Spinal cord (tissue), 10 donors: ENCODE measurements around the gene SCFD2. TPM values are rescaled to one million over a fixed set of nuclear protein-coding genes. Genes with fewer than 3 reads are reported as not detected.
A peak's percentile ranks its signal among the peaks of the same experiment; 100 is the strongest.

Experiments used
- DNase-seq, 6 donors: peaks; one replicate each; pipeline versions ENCODE4 v3.0.0 to v3.0.0-alpha.2; 2013 to 2015; ENCODE audit warnings: low spot score in 6 of 6, low read depth in 4 of 6
- H3K27ac ChIP-seq: one replicate; pipeline ENCODE4 v1.5.1; 2013; ENCODE audit warnings: low read depth, low read length, control low read depth
- H3K27me3 ChIP-seq: one replicate; pipeline ENCODE4 v1.6.1; 2013; ENCODE audit warnings: low read length; ENCODE audit not compliant: control insufficient read depth, insufficient read depth
- H3K36me3 ChIP-seq: one replicate; pipeline ENCODE4 v1.6.1; 2013; ENCODE audit warnings: low read length; ENCODE audit not compliant: control insufficient read depth, insufficient read depth
- H3K4me1 ChIP-seq: one replicate; pipeline ENCODE4 v1.6.1; 2013; ENCODE audit warnings: low read length; ENCODE audit not compliant: control insufficient read depth, insufficient read depth
- H3K4me3 ChIP-seq: one replicate; pipeline ENCODE4 v1.5.1; 2013; ENCODE audit warnings: low read depth, low read length, control low read depth
- H3K9me3 ChIP-seq: one replicate; pipeline ENCODE4 v1.6.1; 2013; ENCODE audit warnings: low read length; ENCODE audit not compliant: control insufficient read depth, insufficient read depth
- WGBS: methylation state at CpG from one replicate; pipeline ENCODE4 v1.1.5; 2013; ENCODE audit warnings: missing lambda C conversion rate; ENCODE audit not compliant: insufficient coverage; 5-methylcytosine and 5-hydroxymethylcytosine counted together
- polyA plus RNA-seq, 2 donors: library from polyadenylated mRNA; unstranded; fragments of 120-200 nt; gene quantifications; one replicate each; pipeline ENCODE4 v1.2.1, GENCODE V29; 2013; ENCODE audit not compliant: insufficient read length in 2 of 2
- total RNA-seq, 2 donors: library from RNA; depleted of rRNA in 1 of 2; stranded (reverse); fragments of 120-200 nt in 1 of 2; fragments of >200 nt in 1 of 2; gene quantifications; one replicate each; pipeline versions ENCODE4 v1.2.3 to v1.2.4, GENCODE V29; 2013 to 2014
- donor health status: healthy.

SCFD2 gene
- total and polyA plus RNA-seq, 4 donors: 15.6 to 19.5 (median 17.7) TPM

DNA sequence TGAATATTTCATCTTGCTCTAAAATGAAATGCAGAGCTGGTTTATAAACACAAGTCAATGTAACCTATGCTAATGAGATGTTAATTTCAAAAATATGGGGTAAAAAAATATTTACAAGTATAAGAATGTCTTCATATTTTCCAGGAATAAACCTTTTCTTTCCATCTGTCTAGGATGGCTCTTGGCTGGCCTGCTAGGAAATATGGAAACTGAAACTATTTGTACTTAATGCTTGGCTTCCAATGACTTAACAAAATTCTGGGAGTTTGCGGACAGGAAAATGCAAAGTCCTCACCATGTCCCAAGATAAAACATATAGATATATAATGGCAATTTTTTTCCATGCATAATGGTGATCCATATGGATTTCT, 168.1 kb downstream of the SCFD2 start:
- no peaks in the 10 kb centered on the region for H3K27me3 ChIP-seq
- H3K9me3 ChIP-seq: no peaks in the 10 kb centered on the region
- no peak overlapping the region for H3K4me3 ChIP-seq
- H3K36me3 ChIP-seq: no peaks in the 10 kb centered on the region
- no peak overlapping the region for H3K27ac ChIP-seq
- DNase-seq: no peak
- WGBS: no CpG with 5 or more reads among the region's 1 CpG
- no peaks in the 10 kb centered on the region for H3K4me1 ChIP-seq

DNA sequence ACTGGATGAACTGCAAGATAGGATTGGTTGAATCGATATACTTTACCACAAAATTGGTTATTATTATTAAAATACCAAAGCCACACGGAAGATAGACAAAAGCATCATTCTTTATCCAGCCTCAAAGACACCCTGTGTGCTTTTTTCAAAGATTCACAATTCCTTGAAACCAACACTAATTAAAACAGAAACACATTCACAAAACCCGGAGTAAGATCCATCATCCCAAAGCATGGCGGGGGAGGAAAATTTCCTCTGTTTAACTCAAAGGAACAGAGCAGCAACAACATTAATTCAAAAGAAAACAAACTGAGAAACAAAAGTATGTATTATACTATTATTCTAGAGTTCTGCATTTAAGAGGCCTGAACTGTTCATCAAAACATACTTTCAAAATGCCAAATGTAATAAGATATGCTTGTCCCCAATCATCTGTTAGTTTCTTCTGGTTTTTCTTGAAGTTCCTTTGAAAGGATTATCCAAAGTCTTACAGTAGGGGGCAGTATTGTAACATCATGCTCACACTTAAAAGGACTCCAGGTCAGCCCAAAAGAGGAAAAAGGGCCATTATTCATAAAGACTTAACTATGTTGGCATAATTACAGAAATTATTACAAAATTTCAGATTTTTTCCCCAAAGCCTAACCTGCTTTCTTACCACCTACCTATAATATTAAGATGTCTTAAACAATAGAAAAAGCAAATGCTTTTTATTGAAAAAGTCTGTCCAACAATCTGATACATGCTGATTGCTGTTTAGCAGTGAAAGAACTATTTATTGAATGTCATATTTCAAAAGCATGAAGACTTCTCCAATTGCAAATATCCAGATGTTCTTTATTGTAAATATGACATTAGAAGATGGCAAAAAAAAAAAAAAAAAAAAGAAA, 168.7 kb downstream of the SCFD2 start:
- Histone ChIP-seq H3K27ac (peak overlapping the region; percentile 33), H3K4me1 (no peaks in the 10 kb centered on the region), H3K4me3 (no peak overlapping the region), H3K9me3 (no peaks in the 10 kb centered on the region), H3K27me3 (no peaks in the 10 kb centered on the region), H3K36me3 (no peaks in the 10 kb centered on the region)
- DNase-seq: peak in 5 of 6 donors; percentile 64 to 91 (median 71)
- WGBS: no CpG with 5 or more reads among the region's 4 CpGs

DNA sequence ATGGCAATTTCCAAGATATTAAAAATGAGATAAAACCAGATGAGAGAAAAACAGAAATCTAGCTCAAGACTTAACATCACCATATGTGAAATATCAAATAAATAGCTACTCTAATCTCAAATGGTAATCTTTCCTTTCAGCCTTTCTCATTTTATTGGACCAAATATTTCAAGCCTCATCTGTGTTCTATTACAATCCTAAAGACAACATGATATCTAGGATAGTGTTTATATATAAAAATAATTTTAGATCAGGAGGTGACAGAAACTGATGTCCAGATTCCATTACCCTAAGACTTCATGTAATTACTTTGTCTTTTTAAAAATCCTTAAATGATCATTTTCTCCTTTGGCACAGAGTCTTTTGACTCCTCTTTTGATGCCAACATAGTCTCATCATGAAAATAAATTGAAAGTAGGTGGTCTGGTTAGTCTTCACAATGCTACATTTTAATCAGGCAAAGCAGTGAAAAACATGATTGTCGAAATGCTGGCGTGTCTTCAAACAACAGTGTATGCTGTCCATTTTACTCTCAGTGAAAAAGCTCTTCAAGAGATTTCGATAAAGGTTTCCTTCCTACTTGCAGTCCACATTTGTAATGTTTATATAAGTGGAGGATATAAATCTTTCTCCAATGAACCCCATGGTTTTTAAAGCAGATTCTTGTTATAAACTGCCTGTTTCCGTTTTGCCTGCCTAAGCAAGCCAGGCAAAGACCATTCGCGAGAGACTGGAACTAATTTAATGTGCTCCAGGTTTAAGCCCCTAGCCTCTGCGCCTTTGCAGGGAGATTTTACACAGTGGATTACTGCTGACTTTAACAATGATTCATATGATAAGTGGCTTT, 169.8 kb downstream of the SCFD2 start:
- no peak overlapping the region for H3K4me3 ChIP-seq
- no peaks in the 10 kb centered on the region for H3K27me3 ChIP-seq
- 19% methylated on average over 3 of the region's 7 CpGs for WGBS
- peak in 2 of 6 donors; percentile 51 to 65 for DNase-seq
- H3K27ac ChIP-seq: no peak overlapping the region
- no peaks in the 10 kb centered on the region for H3K9me3 ChIP-seq
- no peaks in the 10 kb centered on the region for H3K4me1 ChIP-seq
- H3K36me3 ChIP-seq: no peaks in the 10 kb centered on the region

DNA sequence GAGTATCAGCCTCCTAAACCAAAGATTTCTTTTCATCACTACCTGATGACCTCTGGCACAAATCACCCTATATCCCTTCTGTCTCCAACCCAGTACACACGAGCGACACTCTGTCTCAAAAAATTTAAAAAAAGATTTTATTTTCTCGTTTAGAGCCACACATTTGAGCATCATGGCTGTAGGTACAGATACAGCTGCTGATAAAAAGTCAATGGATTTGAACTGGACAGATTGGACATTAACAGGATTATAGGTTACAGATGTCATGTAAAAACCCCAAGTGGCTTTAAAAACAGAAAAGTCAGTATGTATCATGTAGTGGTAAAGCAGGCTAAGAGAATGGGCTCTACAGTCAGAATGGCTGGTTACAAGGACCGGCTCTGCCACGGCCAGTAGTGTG, 171.1 kb downstream of the SCFD2 start:
- WGBS: 95% methylated on average over 3 of the region's 5 CpGs

DNA sequence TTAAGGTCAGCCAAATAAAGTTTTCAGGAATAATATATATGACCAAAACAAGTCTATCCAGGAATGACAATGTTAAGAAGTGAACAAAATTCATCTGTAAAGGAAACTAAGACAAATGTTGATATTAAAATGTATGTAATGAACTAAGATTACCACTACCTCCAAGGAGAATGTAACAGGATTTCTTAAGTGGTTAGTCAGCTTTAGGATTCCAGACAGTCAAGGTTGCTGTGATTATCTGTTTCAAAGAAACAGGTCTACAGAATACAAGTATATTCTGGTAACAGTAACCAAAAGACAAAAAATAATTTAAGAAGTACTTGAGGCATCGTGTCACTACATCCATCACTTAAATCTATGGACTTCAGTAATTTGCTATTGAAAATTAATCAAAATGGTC, 172.8 kb downstream of the SCFD2 start:
- Histone ChIP-seq H3K27me3 (no peaks in the 10 kb centered on the region), H3K9me3 (no peaks in the 10 kb centered on the region), H3K27ac (no peak overlapping the region), H3K4me1 (no peaks in the 10 kb centered on the region), H3K36me3 (no peaks in the 10 kb centered on the region), H3K4me3 (no peak overlapping the region)
- no peak for DNase-seq
- no CpG with 5 or more reads among the region's 1 CpG for WGBS

More for the DNA sequence above, 171.1 kb downstream of the SCFD2 start:
- Histone ChIP-seq H3K4me3 (no peak overlapping the region), H3K9me3 (no peaks in the 10 kb centered on the region), H3K27ac (no peak overlapping the region), H3K36me3 (no peaks in the 10 kb centered on the region), H3K27me3 (no peaks in the 10 kb centered on the region), H3K4me1 (no peaks in the 10 kb centered on the region)
- no peak for DNase-seq

DNA sequence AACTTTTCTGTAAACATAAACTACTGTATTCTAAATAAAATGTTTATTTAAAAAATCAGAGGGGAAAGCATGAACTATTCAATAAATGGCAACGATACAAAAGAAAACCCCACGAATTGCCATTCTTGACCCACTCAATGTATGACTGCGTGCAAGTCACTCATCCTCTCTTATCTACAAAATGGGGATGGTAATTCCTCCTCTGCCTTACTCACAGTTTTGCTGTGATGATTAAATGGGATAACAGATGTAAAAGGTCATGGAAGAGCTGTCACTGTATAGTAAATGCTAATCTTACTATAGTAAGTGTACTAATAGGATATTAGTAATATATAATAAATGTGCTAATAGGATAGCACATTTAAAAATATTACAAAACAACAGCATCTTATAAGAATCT, 173.4 kb downstream of the SCFD2 start:
- Histone ChIP-seq H3K27me3 (no peaks in the 10 kb centered on the region), H3K36me3 (no peaks in the 10 kb centered on the region), H3K4me1 (no peaks in the 10 kb centered on the region), H3K9me3 (no peaks in the 10 kb centered on the region), H3K27ac (no peak overlapping the region), H3K4me3 (no peak overlapping the region)
- no CpG with 5 or more reads among the region's 3 CpGs for WGBS
- no peak for DNase-seq

DNA sequence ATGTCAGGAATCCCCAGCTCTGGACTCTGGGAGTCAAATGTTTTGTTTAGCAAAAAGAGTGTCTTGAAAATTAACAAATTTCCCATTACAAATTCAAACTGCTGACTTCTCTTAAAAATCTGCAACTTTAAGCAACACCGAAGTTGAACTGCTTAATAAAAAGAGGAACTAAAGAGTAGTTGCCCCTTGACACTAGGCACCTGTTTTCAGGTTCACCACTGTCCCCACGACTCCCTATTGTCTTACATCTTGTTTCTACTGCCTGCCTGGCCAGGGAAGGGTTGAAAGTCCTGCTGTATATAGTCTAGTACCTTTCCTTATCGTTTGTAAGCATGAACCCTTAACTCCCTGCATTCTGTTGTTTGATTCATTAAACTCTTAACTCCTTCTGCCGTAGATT, 173.9 kb downstream of the SCFD2 start:
- no peaks in the 10 kb centered on the region for H3K9me3 ChIP-seq
- no peak for DNase-seq
- no peaks in the 10 kb centered on the region for H3K4me1 ChIP-seq
- no peak overlapping the region for H3K27ac ChIP-seq
- WGBS: no CpG with 5 or more reads among the region's 4 CpGs
- H3K36me3 ChIP-seq: no peaks in the 10 kb centered on the region
- no peaks in the 10 kb centered on the region for H3K27me3 ChIP-seq
- H3K4me3 ChIP-seq: no peak overlapping the region

DNA sequence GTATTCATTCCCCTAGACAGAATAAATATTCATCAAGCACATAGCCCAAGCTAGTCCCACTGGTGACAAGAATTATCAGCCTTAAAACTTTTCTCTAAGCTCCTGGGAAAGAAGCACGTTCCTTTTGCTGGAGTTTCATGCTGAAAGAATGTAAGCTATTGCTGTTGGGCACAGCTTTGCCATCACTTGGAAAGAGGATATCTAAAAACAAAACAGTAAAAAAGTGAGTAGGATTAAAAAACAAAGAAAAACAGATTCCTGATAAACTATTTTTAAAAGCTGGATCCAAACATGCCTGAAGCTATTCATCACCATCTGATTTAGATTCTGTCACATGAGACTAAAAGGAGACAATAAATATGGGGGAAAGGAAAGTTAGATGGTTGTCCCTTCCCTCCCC, 176.8 kb downstream of the SCFD2 start:
- H3K4me3 ChIP-seq: no peak overlapping the region
- no peaks in the 10 kb centered on the region for H3K4me1 ChIP-seq
- no CpG with 5 or more reads among the region's 1 CpG for WGBS
- H3K9me3 ChIP-seq: no peaks in the 10 kb centered on the region
- DNase-seq: no peak
- H3K27ac ChIP-seq: no peak overlapping the region
- no peaks in the 10 kb centered on the region for H3K36me3 ChIP-seq
- no peaks in the 10 kb centered on the region for H3K27me3 ChIP-seq

DNA sequence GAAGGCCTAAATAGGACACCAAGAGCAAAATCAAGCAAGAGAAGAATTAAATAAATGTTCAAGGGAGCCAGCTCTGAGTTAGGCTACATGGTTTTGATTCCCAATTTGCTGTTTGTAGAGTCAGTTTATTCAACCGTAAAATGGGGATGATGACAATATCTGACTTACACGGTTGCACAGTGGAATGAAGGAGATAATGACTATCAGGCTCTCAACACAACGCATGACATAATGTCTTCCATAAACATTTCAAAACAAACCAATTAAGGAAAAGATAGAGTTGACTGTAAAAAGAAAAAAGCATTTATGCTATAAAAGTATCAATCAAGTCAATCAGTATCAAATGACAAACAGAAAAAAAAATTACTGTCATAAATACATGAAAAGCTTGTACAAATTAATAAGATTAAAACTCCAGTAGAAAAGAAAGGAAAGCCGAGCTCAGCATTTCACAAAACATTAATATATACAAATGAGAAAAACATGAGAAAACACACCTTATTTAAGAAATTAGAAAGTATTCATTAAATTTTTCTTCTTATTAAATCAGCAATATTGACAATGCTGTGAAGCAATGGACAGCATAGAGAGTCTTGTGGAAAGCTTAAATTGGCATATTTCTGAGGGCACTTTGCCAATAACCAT, 179.0 kb downstream of the SCFD2 start:
- no CpG with 5 or more reads among the region's 4 CpGs for WGBS
- Histone ChIP-seq H3K4me1 (no peaks in the 10 kb centered on the region), H3K27ac (no peak overlapping the region), H3K36me3 (no peaks in the 10 kb centered on the region), H3K27me3 (no peaks in the 10 kb centered on the region), H3K9me3 (no peaks in the 10 kb centered on the region), H3K4me3 (no peak overlapping the region)
- DNase-seq: no peak
